K562 (cell line): ENCODE results near the gene WARS2. TPM values are rescaled to one million over a fixed set of nuclear protein-coding genes. Genes with fewer than 3 reads are reported as not detected.
A peak's percentile ranks its signal among the peaks of the same experiment; 100 is the strongest.

Experiments
- ETV5 ChIP-seq: sonication (generic); formaldehyde crosslinking; IDR thresholded peaks from 2 replicates; pipeline ENCODE4 v1.4.0; 2020; ENCODE audit warnings: low read depth, mild to moderate bottlenecking, missing genetic modification reagents
- KDM2B ChIP-seq: fragments of 250-450 bp; sonication (Bioruptor Pico); IDR thresholded peaks from 2 replicates; pipeline ENCODE4 v1.8.0; 2021; ENCODE audit warnings: mild to moderate bottlenecking, moderate library complexity
- MED1 ChIP-seq: sonication (generic); formaldehyde crosslinking; IDR thresholded peaks from 2 replicates; pipeline ENCODE4 v1.8.1; 2023; ENCODE audit warnings: missing genetic modification reagents, borderline replicate concordance
- polyA plus RNA-seq, 8 experiments: library from polyadenylated mRNA; depleted of rRNA in 4 of 8; stranded (reverse) in 5 of 8; unstranded in 3 of 8; fragments of >200 nt; fragmentation: Nextera tagmentation in 2 of 8; fragmentation: Illumina TruSeq in 1 of 8; extraction: Ambion mirVana in 2 of 8; extraction: Trizol in 1 of 8; gene quantifications; 2 replicates each; pipeline versions ENCODE4 v1.2.1 to v1.2.3, GENCODE V29; 2011 to 2014; ENCODE audit warnings: inconsistent platforms in 1 of 8, missing spikeins in 1 of 8
- total RNA-seq, 7 experiments: library from RNA; depleted of rRNA in 6 of 7; stranded (reverse); fragments of >200 nt in 6 of 7; fragmentation: Illumina TruSeq in 2 of 7; extraction: Trizol in 2 of 7; gene quantifications; 2 replicates each; pipeline versions ENCODE4 v1.2.1 to v1.2.3, GENCODE V29; 2011 to 2021; ENCODE audit warnings: low replicate concordance in 1 of 7
- TF ChIP-seq, protein P1 (sequence below): fragments of 250-450 bp; sonication (Bioruptor Pico); IDR thresholded peaks from 2 replicates; pipeline ENCODE4 v1.4.0; 2020

Gene WARS2
- total and polyA plus RNA-seq, 9 of the 15 experiments (the other 6 are each of a cell fraction or from before 2014, with no cell fraction given) = 5.7 to 18.0 (median 16.9) TPM

DNA sequence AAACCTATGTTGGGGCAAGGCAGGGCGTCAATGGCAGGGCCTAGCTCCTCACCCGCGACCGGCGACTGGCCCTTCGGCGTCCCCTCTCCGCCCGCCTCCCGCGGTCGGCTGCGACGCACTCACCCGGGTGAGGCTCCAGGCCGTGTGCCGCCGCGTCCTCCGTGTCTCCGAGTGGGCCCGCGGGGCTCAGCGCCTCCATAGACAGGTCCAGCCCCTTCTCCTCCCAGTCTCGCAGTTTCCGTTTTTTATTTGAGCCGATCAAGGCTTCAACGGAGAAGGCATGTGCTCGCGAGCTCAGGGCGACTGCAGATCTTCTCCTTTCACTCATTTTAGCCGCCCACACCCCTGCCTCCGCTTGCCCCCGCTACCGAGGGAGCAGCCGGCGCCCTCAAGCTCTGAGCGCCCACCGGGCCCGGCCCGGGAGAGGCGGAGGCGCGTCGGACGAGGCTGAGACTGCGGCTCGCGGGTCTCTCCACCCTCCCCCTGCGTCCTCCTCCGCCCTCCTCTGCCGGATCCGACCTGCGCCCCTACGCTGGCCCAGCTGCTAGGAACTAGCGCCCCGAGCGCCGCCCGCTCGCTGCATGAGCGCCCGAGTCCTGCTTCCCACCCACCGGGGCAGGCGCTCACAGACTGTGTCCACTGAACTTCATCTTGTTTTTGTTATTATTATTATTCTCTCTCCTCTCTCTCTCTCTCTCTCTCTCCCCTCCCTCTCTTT lies 152.8 kb downstream of the WARS2 start (continued):
- TF ChIP-seq, protein P1, sequence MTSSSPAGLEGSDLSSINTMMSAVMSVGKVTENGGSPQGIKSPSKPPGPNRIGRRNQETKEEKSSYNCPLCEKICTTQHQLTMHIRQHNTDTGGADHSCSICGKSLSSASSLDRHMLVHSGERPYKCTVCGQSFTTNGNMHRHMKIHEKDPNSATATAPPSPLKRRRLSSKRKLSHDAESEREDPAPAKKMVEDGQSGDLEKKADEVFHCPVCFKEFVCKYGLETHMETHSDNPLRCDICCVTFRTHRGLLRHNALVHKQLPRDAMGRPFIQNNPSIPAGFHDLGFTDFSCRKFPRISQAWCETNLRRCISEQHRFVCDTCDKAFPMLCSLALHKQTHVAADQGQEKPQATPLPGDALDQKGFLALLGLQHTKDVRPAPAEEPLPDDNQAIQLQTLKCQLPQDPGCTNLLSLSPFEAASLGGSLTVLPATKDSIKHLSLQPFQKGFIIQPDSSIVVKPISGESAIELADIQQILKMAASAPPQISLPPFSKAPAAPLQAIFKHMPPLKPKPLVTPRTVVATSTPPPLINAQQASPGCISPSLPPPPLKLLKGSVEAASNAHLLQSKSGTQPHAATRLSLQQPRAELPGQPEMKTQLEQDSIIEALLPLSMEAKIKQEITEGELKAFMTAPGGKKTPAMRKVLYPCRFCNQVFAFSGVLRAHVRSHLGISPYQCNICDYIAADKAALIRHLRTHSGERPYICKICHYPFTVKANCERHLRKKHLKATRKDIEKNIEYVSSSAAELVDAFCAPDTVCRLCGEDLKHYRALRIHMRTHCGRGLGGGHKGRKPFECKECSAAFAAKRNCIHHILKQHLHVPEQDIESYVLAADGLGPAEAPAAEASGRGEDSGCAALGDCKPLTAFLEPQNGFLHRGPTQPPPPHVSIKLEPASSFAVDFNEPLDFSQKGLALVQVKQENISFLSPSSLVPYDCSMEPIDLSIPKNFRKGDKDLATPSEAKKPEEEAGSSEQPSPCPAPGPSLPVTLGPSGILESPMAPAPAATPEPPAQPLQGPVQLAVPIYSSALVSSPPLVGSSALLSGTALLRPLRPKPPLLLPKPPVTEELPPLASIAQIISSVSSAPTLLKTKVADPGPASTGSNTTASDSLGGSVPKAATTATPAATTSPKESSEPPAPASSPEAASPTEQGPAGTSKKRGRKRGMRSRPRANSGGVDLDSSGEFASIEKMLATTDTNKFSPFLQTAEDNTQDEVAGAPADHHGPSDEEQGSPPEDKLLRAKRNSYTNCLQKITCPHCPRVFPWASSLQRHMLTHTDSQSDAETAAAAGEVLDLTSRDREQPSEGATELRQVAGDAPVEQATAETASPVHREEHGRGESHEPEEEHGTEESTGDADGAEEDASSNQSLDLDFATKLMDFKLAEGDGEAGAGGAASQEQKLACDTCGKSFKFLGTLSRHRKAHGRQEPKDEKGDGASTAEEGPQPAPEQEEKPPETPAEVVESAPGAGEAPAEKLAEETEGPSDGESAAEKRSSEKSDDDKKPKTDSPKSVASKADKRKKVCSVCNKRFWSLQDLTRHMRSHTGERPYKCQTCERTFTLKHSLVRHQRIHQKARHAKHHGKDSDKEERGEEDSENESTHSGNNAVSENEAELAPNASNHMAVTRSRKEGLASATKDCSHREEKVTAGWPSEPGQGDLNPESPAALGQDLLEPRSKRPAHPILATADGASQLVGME (CRISPR knock-in tag) = 0 out of 2 replicates have a peak, but pooled peaks have one; percentile 8
- TF ChIP-seq ETV5 (CRISPR knock-in tag) (no peak), KDM2B (CRISPR knock-in tag) (no peak), MED1 (CRISPR knock-in tag) (no peak)
